HG02623 (cell line): ENCODE results near the gene BMP8A.
"Not testable (repeated sequence)": the region's sequence is repeated elsewhere in the genome, so short reads cannot be mapped to it uniquely, and the experiment has no call there.

Experiments used
- ATAC-seq: cut with Tn5 transposase; IDR thresholded peaks from one replicate; pipeline ENCODE4 v1.9.1; 2021; ENCODE audit warnings: moderate library complexity; ENCODE audit not compliant: unreplicated experiment

Gene BMP8A

GRCh38 chr1:39504436-39504835 lies 13.0 kb downstream of the BMP8A start:
- not testable (repeated sequence) for ATAC-seq

GRCh38 chr1:39505289-39505688 lies 13.9 kb downstream of the BMP8A start:
- no peak for ATAC-seq

- no peak for ATAC-seq
These were observed 15.9 kb downstream of the BMP8A start for GRCh38 chr1:39507230-39507928.

- no peak for ATAC-seq
These were observed 16.8 kb downstream of the BMP8A start for GRCh38 chr1:39508266-39508665.

- ATAC-seq: peak; percentile 13
These were observed 17.4 kb downstream of the BMP8A start for GRCh38 chr1:39508857-39509305.

- peak; percentile 61 for ATAC-seq
These were observed 18.0 kb downstream of the BMP8A start for GRCh38 chr1:39509360-39510009.

- not testable (repeated sequence) for ATAC-seq
These were observed 19.2 kb downstream of the BMP8A start for GRCh38 chr1:39510570-39511186.

- ATAC-seq: not testable (repeated sequence)
These were observed 20.0 kb downstream of the BMP8A start for GRCh38 chr1:39511477-39511876.

- ATAC-seq: not testable (repeated sequence)
These were observed 20.9 kb downstream of the BMP8A start for GRCh38 chr1:39512234-39512847.

- ATAC-seq: not testable (repeated sequence)
These were observed 23.3 kb downstream of the BMP8A start for GRCh38 chr1:39514710-39515124.

- ATAC-seq: not testable (repeated sequence)
These were observed 24.0 kb downstream of the BMP8A start for GRCh38 chr1:39515131-39516086.

GRCh38 chr1:39516841-39517240 lies 25.4 kb downstream of the BMP8A start:
- ATAC-seq: not testable (repeated sequence)

GRCh38 chr1:39517936-39518335 lies 26.5 kb downstream of the BMP8A start:
- ATAC-seq: not testable (repeated sequence)

- not testable (repeated sequence) for ATAC-seq
These were observed 27.9 kb downstream of the BMP8A start for GRCh38 chr1:39519376-39519775.

- not testable (repeated sequence) for ATAC-seq
These were observed 30.8 kb downstream of the BMP8A start for GRCh38 chr1:39522221-39522620.

- no peak for ATAC-seq
These were observed 31.5 kb downstream of the BMP8A start for GRCh38 chr1:39522661-39523567.

GRCh38 chr1:39524171-39524570 lies 32.7 kb downstream of the BMP8A start:
- ATAC-seq: no peak

- no peak for ATAC-seq
These were observed 33.3 kb downstream of the BMP8A start for GRCh38 chr1:39524591-39525365.
